ENCODE data around the gene KRT83.
"Not testable (repeated sequence)": the region's sequence is repeated elsewhere in the genome, so short reads cannot be mapped to it uniquely, and the experiment has no call there.

The KRT83 gene

DNA sequence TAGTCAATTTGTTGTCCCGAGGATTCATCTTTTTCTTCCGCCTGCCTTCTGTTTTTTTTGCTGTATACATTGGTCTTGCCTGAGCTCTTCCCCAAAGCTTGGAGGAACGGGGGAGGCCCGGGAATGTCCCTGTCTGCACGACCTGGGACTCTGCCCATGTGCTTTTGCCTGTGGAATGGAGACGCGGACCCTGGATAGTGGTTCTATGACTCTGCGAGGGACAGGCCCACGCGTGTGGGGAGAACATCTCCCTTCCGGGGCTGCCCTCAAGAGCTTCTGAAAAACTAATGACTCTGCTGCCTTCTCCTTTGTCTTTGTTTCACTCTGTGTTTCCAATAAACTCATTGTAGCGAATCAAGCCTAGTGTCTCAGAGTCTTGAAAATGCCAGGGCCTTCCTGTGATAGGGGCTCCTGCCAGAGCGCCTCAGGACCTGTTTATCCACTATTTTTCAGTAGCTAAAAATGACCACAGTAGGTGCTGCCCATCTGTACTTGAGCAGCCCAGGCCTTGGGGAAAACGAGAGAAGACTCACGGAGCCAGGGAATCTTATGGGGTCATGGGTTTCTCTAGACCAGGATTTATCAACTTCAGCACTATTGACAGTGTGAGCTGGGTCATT, 12.3 kb downstream of the KRT83 start:
- no peak for DNase-seq (ENCODE audit: low spot score)

DNA sequence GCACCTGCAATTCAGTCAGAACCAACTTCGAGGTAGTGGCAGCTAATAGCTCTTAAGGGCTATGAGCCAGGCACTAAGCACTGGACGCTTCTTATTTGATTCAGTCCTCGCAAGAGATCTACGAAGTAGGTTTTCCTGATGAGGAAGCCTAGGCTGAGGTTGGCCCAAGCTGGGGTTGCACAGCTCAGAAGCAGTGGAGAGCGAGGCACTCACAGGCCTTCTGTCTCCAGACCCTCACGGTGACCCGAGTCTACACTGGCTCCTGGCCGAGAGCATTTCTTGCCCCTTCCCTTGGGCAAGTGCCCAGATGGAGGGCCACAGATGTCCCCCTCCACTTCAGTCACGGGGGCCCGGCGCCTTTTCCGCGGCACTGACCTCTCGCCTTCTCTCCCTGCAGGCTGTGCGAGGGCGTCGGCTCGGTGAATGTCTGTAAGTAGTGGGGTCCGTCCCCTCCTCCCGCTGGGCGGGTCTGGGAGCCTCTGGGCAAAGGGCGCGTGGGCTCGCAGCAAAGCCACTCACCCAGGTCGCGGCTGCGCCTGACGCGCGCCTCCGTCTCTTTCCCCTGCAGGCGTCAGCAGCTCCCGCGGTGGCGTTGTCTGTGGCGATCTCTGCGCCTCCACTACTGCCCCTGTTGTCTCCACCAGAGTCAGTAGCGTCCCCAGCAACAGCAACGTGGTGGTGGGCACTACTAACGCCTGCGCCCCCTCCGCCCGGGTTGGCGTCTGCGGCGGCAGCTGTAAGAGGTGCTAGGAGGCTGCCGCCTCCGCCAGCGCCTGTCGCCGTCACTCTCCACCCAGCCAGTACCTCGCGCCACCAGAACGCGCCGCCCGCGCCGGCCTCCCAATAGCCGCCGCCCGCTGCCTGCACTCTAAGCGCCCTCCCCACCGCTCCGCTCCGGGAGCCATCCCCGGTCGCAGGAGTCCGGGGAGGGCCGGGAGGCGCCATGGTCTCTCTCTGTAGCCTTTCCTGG, 13.1 kb downstream of the KRT83 start:
- no peak for DNase-seq (ENCODE audit: low spot score)

DNA sequence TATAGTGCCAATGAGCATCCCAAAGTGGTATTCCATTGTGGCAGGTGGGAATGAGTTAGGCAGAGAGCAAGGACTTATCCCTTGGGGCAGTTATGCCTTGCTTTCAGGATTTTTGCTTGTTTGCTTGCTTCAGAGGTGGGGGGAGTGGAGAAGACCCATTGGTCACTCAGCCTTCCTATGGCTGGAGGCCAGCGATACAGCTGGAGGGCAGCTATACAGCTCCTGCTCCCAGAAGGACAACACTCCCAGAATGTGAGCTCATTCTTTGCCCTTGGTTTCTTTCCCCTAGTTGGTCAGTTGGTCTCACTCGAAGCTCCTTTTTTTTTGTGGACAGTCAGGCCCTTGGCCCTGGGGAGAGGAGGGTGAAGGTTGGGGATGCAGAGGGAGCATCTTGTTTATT, 14.5 kb downstream of the KRT83 start:
- DNase-seq (ENCODE audit: low spot score) = no peak

DNA sequence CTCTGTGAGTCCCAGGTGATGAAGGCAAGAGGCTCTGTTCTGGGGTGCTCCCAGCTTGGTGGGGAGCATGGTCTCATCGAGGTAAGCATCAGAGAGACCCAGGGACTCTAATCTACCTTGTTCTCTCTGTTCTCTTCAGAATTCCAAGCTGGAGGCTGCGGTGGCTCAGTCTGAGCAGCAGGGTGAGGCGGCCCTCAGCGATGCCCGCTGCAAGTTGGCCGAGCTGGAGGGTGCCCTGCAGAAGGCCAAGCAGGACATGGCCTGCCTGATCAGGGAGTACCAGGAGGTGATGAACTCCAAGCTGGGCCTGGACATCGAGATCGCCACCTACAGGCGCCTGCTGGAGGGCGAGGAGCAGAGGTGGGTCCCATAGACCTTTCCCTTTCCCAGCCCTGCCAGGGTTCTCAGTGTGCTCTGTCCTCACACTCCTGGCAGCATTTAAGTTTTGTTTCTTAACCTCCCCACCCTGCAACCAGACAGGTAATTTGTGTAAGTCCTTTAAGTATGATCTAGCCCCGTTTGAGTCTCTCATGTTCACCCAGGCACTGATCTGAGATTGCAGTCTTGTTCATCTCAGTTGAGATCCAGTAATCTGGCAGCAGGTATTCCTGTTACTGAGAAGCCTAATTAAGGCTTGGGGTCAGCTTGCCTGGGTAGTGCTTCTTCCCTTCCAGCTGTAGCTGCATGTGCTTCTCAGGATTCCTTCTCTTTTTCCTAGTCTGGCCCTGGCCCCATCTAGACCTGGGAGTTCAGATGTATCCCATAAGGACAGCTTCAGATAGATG, 15.1 kb downstream of the KRT83 start:
- no peak for DNase-seq (ENCODE audit: low spot score)

- DNase-seq (ENCODE audit: low spot score) = not testable (repeated sequence)
Observed at GRCh38 chr12:52304941-52305411, 16.2 kb downstream of the KRT83 start.

DNA sequence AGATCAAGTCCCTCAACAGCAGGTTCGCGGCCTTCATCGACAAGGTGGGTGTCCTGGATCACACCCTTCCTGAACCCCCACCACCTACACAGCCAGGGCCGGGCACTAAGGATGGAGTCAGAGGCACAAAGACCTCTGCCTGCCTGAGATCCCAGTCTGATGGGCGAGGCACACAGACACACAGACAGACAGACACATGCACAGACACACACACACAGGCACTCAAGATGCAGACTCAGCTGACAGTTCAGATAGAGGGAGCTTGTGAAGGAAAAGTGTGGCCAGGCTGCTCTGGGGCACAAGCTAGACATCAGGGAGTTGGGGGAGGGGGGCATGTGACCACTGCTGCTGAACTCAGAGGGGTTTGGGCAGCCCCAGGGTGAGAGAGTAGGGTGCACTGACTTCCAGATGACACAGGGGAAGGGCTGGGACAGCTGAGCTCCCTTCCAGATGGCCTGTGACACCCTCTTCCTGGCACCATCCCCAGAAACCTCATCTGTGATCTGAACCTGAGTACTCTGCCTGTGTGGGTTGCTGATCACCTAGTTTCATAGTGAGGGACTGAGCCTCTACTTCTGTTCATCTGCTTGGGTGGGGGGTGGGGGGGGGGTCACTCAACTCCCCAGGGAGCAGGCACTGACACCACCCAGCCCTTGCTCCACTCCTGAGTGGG, 18.8 kb downstream of the KRT83 start:
- not testable (repeated sequence) for DNase-seq (ENCODE audit: low spot score)

DNA sequence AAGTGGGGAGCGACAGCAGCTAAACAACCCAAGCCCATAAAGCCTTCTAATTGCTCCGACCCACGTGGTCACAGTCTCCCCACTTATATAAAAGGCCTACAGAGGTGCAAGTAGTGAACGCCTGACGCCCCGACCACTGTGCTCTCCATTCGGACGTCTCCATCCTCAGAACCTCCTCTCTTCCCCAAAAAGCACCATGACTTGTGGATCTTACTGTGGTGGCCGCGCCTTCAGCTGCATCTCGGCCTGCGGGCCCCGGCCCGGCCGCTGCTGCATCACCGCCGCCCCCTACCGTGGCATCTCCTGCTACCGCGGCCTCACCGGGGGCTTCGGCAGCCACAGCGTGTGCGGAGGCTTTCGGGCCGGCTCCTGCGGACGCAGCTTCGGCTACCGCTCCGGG, 19.5 kb downstream of the KRT83 start:
- not testable (repeated sequence) for DNase-seq (ENCODE audit: low spot score)

- no peak for DNase-seq (ENCODE audit: low spot score)
Observed at GRCh38 chr12:52300796-52301691, 20.2 kb downstream of the KRT83 start.

- no peak for DNase-seq (ENCODE audit: low spot score)
Observed at GRCh38 chr12:52298677-52299190, 22.5 kb downstream of the KRT83 start.

DNA sequence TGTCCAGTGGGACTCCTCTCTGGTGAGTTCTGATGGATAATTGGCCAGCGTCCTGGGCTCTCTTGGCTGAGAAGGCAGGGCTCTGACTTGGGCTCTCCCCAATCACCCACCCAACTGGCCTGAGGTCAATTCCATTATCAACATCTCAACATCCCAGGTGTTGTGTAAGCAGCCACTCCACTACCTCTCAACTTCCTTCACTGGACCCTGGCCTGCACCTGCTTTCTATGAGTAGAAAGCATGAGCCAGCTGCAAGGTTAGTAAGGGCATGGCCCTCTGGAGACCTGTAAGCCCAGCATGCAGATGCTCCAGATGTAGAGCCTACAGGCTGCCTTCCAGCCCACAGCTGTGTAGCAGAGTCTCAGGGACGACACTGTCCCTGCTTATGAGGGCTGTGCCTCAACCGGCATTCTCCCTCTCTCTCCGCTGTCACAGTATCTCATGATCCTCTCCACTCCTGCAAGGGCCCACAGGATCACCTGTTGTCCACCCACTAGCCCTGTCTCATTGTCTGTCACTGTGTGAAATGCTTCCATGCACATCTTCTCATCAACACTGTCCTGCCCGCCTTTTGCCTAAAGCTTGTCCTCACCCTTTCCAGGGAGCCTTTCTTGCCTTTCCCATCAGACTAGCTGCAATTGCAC, 24.5 kb downstream of the KRT83 start:
- no peak for DNase-seq (ENCODE audit: low spot score)

- no peak for DNase-seq (ENCODE audit: low spot score)
Observed at GRCh38 chr12:52295663-52296062, 25.5 kb downstream of the KRT83 start.

- no peak for DNase-seq (ENCODE audit: low spot score)
Observed at GRCh38 chr12:52294803-52295202, 26.4 kb downstream of the KRT83 start.

DNA sequence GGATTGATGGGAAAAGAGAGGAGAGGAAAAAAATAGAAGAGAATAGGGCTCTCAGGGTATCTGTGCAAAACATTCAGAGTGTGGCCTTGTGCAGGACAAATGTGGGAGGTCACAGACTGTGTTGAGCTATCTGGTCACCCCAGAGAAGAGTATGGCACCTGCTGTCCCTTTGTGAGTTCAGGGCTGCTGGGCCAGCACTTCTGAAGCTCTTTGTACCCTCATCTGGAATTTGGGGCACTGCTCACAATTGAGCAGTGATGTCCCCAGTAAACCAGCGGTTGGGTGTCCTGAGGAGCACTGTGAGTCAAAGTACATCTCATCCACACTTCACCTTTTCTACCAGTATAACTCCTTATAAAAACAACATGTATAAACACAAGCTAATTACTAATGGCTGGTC, 27.3 kb downstream of the KRT83 start:
- DNase-seq (ENCODE audit: low spot score) = no peak

DNA sequence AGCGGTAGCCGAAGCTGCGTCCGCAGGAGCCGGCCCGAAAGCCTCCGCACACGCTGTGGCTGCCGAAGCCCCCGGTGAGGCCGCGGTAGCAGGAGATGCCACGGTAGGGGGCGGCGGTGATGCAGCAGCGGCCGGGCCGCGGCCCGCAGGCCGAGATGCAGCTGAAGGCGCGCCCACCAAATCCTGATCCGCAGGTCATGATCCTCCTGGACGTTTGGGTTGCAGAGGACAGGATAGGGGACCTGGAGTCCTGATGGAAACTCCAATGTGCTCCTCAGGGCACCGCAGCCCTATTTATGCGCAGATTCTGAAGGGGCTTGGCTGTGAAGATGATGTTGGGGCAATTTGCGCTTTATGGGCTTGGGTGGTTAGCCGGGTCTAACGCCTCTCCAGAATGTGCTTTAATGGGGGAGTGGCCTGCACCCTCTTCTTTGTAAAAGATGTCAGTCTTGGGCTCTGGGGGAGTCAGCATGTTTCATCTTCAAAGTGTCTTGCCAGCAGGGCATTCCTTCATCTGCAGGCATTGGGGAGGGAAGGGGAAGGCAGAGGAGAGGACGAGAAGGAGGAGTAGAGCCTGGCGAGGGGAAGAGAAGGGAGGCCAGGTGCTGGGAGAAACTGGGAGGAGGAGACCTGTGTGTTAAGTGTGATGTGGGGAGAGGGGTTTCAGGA, 29.8 kb downstream of the KRT83 start, which contains the start of gene KRT81:
TSS of gene KRT81 (minus strand) at position 268 of the 669 bp plus-strand sequence. CDS start at position 199, 69 bp downstream.
- DNase-seq (ENCODE audit: low spot score) = no peak

DNA sequence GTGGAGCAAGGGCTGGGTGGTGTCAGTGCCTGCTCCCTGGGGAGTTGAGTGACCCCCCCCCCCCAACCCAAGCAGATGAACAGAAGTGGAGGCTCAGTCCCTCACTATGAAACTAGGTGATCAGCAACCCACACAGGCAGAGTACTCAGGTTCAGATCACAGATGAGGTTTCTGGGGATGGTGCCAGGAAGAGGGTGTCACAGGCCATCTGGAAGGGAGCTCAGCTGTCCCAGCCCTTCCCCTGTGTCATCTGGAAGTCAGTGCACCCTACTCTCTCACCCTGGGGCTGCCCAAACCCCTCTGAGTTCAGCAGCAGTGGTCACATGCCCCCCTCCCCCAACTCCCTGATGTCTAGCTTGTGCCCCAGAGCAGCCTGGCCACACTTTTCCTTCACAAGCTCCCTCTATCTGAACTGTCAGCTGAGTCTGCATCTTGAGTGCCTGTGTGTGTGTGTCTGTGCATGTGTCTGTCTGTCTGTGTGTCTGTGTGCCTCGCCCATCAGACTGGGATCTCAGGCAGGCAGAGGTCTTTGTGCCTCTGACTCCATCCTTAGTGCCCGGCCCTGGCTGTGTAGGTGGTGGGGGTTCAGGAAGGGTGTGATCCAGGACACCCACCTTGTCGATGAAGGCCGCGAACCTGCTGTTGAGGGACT, 30.6 kb downstream of the KRT83 start:
- not testable (repeated sequence) for DNase-seq (ENCODE audit: low spot score)

DNA sequence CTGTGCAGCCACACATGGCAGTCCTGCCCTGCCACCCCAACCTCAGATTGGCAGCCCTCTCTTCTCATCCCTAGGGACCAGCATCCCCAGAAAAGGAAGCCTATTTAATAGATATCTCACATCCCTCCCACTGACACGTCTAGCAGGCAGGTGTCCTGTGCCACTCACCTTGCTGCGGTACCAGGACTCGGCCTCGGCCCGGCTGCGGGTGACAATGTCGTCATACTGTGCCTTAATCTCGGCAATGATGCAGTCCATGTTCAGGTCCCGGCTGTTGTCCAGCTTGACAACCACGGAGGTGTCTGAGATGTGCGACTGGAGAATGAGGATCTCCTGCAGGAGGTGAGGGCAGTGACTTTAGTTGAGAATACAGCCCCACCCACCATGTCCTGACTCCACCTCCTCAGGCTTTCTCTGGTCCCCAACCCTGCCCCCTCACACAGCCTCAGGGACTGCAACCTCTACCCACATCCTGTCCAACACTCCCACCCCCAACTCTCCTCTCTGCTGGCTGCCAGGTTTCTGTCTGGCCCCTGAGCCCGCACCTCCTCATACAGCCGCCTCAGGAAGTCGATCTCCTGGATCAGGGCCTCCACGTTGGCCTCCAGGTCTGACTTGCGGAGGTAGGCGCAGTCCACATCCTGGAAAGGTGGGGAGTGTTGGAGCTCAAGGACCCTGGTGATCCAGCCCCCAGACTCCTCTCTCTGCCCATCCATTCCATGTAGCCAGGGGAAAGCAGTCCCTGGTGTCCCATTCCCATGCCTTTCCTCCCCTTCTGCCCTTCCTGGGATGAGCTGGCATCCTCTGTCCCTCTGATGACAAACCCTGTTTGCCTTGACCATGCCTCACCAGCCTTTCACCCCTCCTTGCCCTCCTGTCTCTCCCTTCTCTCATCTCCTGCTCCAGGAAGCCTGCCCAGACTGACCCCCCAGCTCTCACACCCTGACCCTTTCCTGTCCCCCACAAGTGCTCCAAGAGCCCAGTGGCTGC, 33.1 kb downstream of the KRT83 start:
- DNase-seq (ENCODE audit: low spot score) = not testable (repeated sequence)
